NCI-H1417 (cell line): ENCODE measurements around the gene SERINC1.

ENCODE experiments used
- DNase-seq, 3 experiments: peaks; one replicate each; lab custom pipeline; 2025; lab: John Stamatoyannopoulos, UW

Gene SERINC1

DNA sequence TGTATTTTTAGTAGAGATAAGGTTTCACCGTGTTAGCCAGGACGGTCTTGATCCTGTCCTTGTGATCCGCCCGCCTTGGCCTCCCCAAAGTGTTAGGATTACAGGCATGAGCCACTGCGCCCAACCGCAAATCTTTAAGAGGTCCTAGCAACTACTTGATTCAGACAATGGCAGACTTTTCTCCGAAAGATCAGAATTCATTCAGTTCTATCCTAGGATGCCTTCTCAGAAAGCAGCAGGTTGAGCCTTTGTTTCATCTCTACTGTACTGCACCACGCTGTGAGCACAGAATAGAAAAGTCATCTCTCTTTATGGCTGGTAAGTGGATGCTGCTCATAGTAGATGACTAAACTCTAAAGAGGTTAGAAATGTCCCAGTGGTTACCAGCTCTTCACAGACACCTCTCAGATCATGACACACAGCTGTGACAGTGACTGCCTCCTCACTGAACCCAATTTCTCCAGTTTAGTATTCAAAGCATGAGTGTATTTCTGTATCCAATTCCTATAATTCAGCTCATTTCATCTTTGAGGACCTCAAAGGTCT is 78.2 kb downstream of the SERINC1 start:
- DNase-seq = no peak
